Panc1 (cell line): Measurements from ENCODE around the gene KCTD15.

Experiments used
- CTCF ChIP-seq: fragments of 450-650 bp; IDR thresholded peaks from 2 replicates; pipeline ENCODE4 v1.5.1; 2017; ENCODE audit warnings: mild to moderate bottlenecking
- POLR2AphosphoS5 ChIP-seq: IDR thresholded peaks from 2 replicates; pipeline ENCODE4 v1.6.1; 2012; ENCODE audit warnings: mild to moderate bottlenecking, low read depth, low read length, moderate library complexity
- REST ChIP-seq, 2 experiments: IDR thresholded peaks; 2 replicates each; pipeline ENCODE4 v1.6.1; 2011 to 2012; ENCODE audit warnings: low read depth in 2 of 2, control low read depth in 1 of 2, low read length in 1 of 2, mild to moderate bottlenecking in 1 of 2, moderate library complexity in 1 of 2; ENCODE audit not compliant: insufficient read depth in 1 of 2
- SIN3A ChIP-seq: IDR thresholded peaks from 2 replicates; pipeline ENCODE4 v1.6.1; 2012; ENCODE audit warnings: low read depth, mild to moderate bottlenecking, low read length, moderate library complexity, borderline replicate concordance; ENCODE audit not compliant: insufficient read depth
- TCF7L2 ChIP-seq: IDR thresholded peaks from 2 replicates; pipeline ENCODE4 v1.6.1; 2011; ENCODE audit warnings: mild to moderate bottlenecking, low read depth, low read length, inconsistent platforms

- TF ChIP-seq CTCF (no peak), POLR2AphosphoS5 (no peak), SIN3A (no peak), REST (IDR thresholded peaks at IDR 0.05; ENCODE audit: insufficient read depth in 1 of 2, low read depth in 2 of 2, low read length in 1 of 2) (no peak), TCF7L2 (no peak)
Measured at GRCh38 chr19:33831825-33832224, 35.2 kb downstream of the KCTD15 start.
